Stimulated activated CD4-positive, alpha-beta T cell treated with anti-CD3 and anti-CD28 coated beads, Interleukin-1b, Interleukin-23, amount 100 ng/mL, for 1 hour (primary cell): ENCODE measurements around the gene INMT.
A peak's percentile ranks its signal among the peaks of the same experiment; 100 is the strongest.

ENCODE experiments used
- DNase-seq, 2 donors: peaks; one replicate each; pipeline ENCODE4 v3.0.0-alpha.2; 2020; ENCODE audit warnings: low read depth in 2 of 2

The INMT gene

GRCh38 chr7:30752979-30753378 is 1.0 kb downstream of the INMT start:
- no peak for DNase-seq

- no peak for DNase-seq
These were observed 2.5 kb downstream of the INMT start for GRCh38 chr7:30754315-30754877.

- no peak for DNase-seq
These were observed 3.6 kb downstream of the INMT start for GRCh38 chr7:30755384-30756154.

- no peak for DNase-seq
These were observed 5.4 kb downstream of the INMT start for GRCh38 chr7:30757342-30757692.

GRCh38 chr7:30760514-30761213 is 8.7 kb downstream of the INMT start:
- DNase-seq, result no peak

- DNase-seq, result no peak
These were observed 9.6 kb downstream of the INMT start for GRCh38 chr7:30761214-30762156.

GRCh38 chr7:30764030-30764975 is 12.4 kb downstream of the INMT start:
- no peak for DNase-seq

- no peak for DNase-seq
These were observed 13.5 kb downstream of the INMT start for GRCh38 chr7:30765408-30765807.

- no peak for DNase-seq
These were observed 18.9 kb downstream of the INMT start for GRCh38 chr7:30770845-30771173.

- peak; percentile 17 to 39 for DNase-seq
These were observed 19.4 kb downstream of the INMT start, which contains the start of gene MINDY4 for GRCh38 chr7:30771174-30771879. TSS of gene MINDY4 (plus strand) at chr7:30771417. CDS start at chr7:30771494, 77 bp downstream.

GRCh38 chr7:30771880-30772425 is 20.0 kb downstream of the INMT start:
- no peak for DNase-seq

- no peak for DNase-seq
These were observed 21.0 kb downstream of the INMT start for GRCh38 chr7:30772984-30773383.

GRCh38 chr7:30775992-30776391 is 24.1 kb downstream of the INMT start:
- DNase-seq, result no peak

GRCh38 chr7:30776971-30777370 is 25.0 kb downstream of the INMT start:
- no peak for DNase-seq

GRCh38 chr7:30778255-30779025 is 26.5 kb downstream of the INMT start:
- DNase-seq, result no peak

- DNase-seq, result no peak
These were observed 27.6 kb downstream of the INMT start for GRCh38 chr7:30779574-30779973.

GRCh38 chr7:30780941-30781340 is 29.0 kb downstream of the INMT start:
- DNase-seq, result no peak

GRCh38 chr7:30782690-30783089 is 30.8 kb downstream of the INMT start:
- DNase-seq, result no peak

GRCh38 chr7:30785786-30786185 is 33.9 kb downstream of the INMT start:
- DNase-seq, result no peak
